ENCODE measurements around the gene DGKI. TPM values are rescaled to one million over a fixed set of nuclear protein-coding genes. Genes with fewer than 3 reads are reported as not detected.
"Not testable (repeated sequence)": the region's sequence is repeated elsewhere in the genome, so short reads cannot be mapped to it uniquely, and the experiment has no call there.

The DGKI gene
- polyA plus RNA-seq, 4 donors: 1.5 to 2.0 (median 1.7) TPM

GRCh38 chr7:137751361-137752009 is 95.3 kb downstream of the DGKI start:
- no peak for DNase-seq (ENCODE audit: low read depth in 4 of 4, low spot score in 2 of 4)

- DNase-seq (ENCODE audit: low read depth in 4 of 4, low spot score in 2 of 4): no peak
Measured at GRCh38 chr7:137747359-137748031, 99.3 kb downstream of the DGKI start.

GRCh38 chr7:137743021-137743420 is 103.8 kb downstream of the DGKI start:
- DNase-seq (ENCODE audit: low read depth in 4 of 4, low spot score in 2 of 4): no peak

- no peak for DNase-seq (ENCODE audit: low read depth in 4 of 4, low spot score in 2 of 4)
Measured at GRCh38 chr7:137742051-137742450, 104.7 kb downstream of the DGKI start.

- no peak for DNase-seq (ENCODE audit: low read depth in 4 of 4, low spot score in 2 of 4)
Measured at GRCh38 chr7:137741443-137741842, 105.3 kb downstream of the DGKI start.

- no peak for DNase-seq (ENCODE audit: low read depth in 4 of 4, low spot score in 2 of 4)
Measured at GRCh38 chr7:137734221-137734620, 112.6 kb downstream of the DGKI start.

GRCh38 chr7:137732168-137732567 is 114.6 kb downstream of the DGKI start:
- no peak for DNase-seq (ENCODE audit: low read depth in 4 of 4, low spot score in 2 of 4)

- DNase-seq (ENCODE audit: low read depth in 4 of 4, low spot score in 2 of 4): no peak
Measured at GRCh38 chr7:137731436-137731835, 115.3 kb downstream of the DGKI start.

GRCh38 chr7:137728426-137728825 is 118.3 kb downstream of the DGKI start:
- DNase-seq (ENCODE audit: low read depth in 4 of 4, low spot score in 2 of 4): no peak

- no peak for DNase-seq (ENCODE audit: low read depth in 4 of 4, low spot score in 2 of 4)
Measured at GRCh38 chr7:137727413-137727812, 119.4 kb downstream of the DGKI start.

GRCh38 chr7:137718355-137718754 is 128.4 kb downstream of the DGKI start:
- DNase-seq (ENCODE audit: low read depth in 4 of 4, low spot score in 2 of 4): no peak

- DNase-seq (ENCODE audit: low read depth in 4 of 4, low spot score in 2 of 4): no peak
Measured at GRCh38 chr7:137717811-137718271, 128.9 kb downstream of the DGKI start.

GRCh38 chr7:137717045-137717444 is 129.7 kb downstream of the DGKI start:
- DNase-seq (ENCODE audit: low read depth in 4 of 4, low spot score in 2 of 4): no peak

GRCh38 chr7:137716061-137716460 is 130.7 kb downstream of the DGKI start:
- no peak for DNase-seq (ENCODE audit: low read depth in 4 of 4, low spot score in 2 of 4)

- DNase-seq (ENCODE audit: low read depth in 4 of 4, low spot score in 2 of 4): no peak
Measured at GRCh38 chr7:137715533-137715932, 131.2 kb downstream of the DGKI start.

GRCh38 chr7:137715121-137715520 is 131.7 kb downstream of the DGKI start:
- DNase-seq (ENCODE audit: low read depth in 4 of 4, low spot score in 2 of 4): no peak

- not testable (repeated sequence) for DNase-seq (ENCODE audit: low read depth in 4 of 4, low spot score in 2 of 4)
Measured at GRCh38 chr7:137706330-137706729, 140.4 kb downstream of the DGKI start.

GRCh38 chr7:137704723-137705122 is 142.1 kb downstream of the DGKI start:
- no peak for DNase-seq (ENCODE audit: low read depth in 4 of 4, low spot score in 2 of 4)

GRCh38 chr7:137703291-137704010 is 143.3 kb downstream of the DGKI start:
- DNase-seq (ENCODE audit: low read depth in 4 of 4, low spot score in 2 of 4): no peak

GRCh38 chr7:137696988-137697387 is 149.8 kb downstream of the DGKI start:
- no peak for DNase-seq (ENCODE audit: low read depth in 4 of 4, low spot score in 2 of 4)

- DNase-seq (ENCODE audit: low read depth in 4 of 4, low spot score in 2 of 4): no peak
Measured at GRCh38 chr7:137696376-137696775, 150.4 kb downstream of the DGKI start.

- DNase-seq (ENCODE audit: low read depth in 4 of 4, low spot score in 2 of 4): no peak
Measured at GRCh38 chr7:137695942-137696341, 150.8 kb downstream of the DGKI start.
